ENCODE results near the gene RAF1.

Gene RAF1

DNA sequence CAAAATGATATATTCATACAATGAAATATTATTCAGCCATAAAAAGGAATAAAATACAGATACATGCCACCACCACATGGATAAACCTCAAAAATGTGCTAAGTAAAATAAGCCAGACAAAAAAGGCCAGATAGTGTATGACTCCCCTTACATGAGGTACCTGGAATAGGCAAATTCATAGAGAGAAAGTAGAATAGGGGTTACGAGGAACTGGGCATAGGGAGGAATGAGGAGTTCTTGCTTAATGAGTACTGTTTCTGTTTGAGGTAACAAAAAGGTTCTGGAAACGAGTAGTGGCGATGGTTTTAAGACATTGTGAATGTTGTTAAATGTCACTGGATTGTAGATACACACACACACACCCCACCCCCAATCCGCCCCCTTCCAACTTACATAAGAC is 8.2 kb downstream of the RAF1 start:
- TF ChIP-seq SIN3A (IDR thresholded peaks at IDR 0.05; ENCODE audit: borderline replicate concordance, insufficient read depth, low read length) = no peak
- no peak for TF ChIP-seq TAF1 (IDR thresholded peaks at IDR 0.05; ENCODE audit: borderline replicate concordance, insufficient read depth, low read length)
- TF ChIP-seq FOXP2 (optimal IDR thresholded peaks at IDR 0.05; ENCODE audit: borderline replicate concordance, extremely low read depth, extremely low read length, insufficient read depth) = no peak

DNA sequence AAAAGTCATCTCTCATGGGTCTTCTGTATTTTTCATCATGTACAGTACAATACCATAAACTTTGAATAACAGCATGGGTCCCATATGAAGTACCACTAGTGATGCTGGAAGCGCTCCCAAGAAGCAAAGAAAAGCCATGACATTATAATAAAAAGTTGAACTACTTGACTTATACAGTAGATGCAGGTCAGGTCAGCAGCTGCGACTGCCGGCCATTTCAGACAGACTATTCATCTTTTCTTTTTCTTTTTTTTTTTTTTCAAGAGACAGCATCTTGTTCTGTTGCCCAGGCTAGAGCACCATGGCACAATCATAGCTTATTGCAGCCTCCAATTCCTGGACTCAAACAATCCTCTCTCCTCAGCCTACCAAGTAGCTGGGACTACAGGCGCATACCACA is 10.2 kb downstream of the RAF1 start:
- TF ChIP-seq TAF1 (IDR thresholded peaks at IDR 0.05; ENCODE audit: borderline replicate concordance, insufficient read depth, low read length) (no peak), FOXP2 (optimal IDR thresholded peaks at IDR 0.05; ENCODE audit: borderline replicate concordance, extremely low read depth, extremely low read length, insufficient read depth) (no peak), POLR2AphosphoS5 (IDR thresholded peaks at IDR 0.05; ENCODE audit: low read depth, low read length) (no peak), SIN3A (IDR thresholded peaks at IDR 0.05; ENCODE audit: borderline replicate concordance, insufficient read depth, low read length) (no peak)
- TF ChIP-seq, protein P1, sequence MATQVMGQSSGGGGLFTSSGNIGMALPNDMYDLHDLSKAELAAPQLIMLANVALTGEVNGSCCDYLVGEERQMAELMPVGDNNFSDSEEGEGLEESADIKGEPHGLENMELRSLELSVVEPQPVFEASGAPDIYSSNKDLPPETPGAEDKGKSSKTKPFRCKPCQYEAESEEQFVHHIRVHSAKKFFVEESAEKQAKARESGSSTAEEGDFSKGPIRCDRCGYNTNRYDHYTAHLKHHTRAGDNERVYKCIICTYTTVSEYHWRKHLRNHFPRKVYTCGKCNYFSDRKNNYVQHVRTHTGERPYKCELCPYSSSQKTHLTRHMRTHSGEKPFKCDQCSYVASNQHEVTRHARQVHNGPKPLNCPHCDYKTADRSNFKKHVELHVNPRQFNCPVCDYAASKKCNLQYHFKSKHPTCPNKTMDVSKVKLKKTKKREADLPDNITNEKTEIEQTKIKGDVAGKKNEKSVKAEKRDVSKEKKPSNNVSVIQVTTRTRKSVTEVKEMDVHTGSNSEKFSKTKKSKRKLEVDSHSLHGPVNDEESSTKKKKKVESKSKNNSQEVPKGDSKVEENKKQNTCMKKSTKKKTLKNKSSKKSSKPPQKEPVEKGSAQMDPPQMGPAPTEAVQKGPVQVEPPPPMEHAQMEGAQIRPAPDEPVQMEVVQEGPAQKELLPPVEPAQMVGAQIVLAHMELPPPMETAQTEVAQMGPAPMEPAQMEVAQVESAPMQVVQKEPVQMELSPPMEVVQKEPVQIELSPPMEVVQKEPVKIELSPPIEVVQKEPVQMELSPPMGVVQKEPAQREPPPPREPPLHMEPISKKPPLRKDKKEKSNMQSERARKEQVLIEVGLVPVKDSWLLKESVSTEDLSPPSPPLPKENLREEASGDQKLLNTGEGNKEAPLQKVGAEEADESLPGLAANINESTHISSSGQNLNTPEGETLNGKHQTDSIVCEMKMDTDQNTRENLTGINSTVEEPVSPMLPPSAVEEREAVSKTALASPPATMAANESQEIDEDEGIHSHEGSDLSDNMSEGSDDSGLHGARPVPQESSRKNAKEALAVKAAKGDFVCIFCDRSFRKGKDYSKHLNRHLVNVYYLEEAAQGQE (IDR thresholded peaks at IDR 0.05; ENCODE audit: insufficient read depth in 1 of 2, low read depth in 2 of 2, low read length in 2 of 2) = no peak

DNA sequence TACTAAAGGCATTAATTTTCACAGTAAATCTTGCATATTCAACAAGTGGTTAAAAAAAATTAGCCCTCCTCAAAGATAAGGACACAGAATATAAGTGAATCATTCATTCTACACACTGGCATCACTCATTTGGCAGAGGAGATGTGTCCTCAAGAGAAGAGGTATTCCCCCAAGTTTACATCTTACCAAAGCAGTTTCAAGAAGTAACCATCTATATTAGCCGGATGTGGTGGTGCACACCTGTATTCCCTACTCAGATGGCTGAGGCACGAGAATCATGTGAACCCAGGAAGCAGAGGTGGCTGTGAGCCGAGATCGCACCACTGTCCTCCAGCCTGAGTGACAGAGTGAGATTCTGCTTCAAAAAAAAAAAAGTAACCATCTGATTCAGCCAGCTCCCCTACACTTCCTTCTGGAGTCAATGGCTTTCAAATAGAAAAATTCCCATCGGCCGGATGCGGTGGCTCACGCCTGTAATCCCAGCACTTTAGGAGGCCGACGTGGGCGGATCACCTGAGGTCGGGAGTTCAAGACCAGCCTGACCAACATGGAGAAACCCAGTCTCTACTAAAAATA is 15.4 kb downstream of the RAF1 start:
- no peak for TF ChIP-seq SIN3A (IDR thresholded peaks at IDR 0.05; ENCODE audit: borderline replicate concordance, insufficient read depth, low read length)

DNA sequence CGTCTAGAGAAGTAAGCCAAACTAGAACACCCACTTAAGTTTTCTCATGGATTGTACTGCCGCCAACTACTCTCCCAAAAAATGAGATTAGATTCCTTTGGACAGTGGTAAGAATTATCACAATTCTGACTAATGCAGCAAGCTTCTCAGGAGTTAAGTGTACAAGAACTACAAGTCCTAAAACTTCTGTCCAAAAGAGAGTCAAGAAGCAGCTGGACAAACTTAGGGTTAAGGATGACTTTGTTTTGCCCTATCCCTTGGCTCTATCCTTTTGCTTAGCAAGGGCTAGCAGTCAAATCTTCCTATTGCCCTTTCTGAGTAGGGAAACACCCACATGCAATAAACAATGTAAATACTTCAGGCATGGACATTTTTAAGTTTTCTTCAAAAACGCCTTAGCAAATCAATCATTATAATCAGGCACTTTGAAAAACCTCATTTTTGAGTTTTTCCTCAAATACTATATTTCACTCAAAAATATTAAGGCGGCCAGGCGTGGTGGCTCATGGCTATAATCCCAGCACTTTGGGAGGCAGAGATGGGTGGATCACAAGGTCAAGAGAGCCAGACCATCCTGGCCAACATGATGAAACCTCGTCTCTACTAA is 19.5 kb downstream of the RAF1 start:
- TF ChIP-seq, protein P1 (IDR thresholded peaks at IDR 0.05; ENCODE audit: insufficient read depth in 1 of 2, low read depth in 2 of 2, low read length in 2 of 2) = no peak
- no peak for TF ChIP-seq SIN3A (IDR thresholded peaks at IDR 0.05; ENCODE audit: borderline replicate concordance, insufficient read depth, low read length)
- TF ChIP-seq POLR2AphosphoS5 (IDR thresholded peaks at IDR 0.05; ENCODE audit: low read depth, low read length) = no peak
- TF ChIP-seq FOXP2 (optimal IDR thresholded peaks at IDR 0.05; ENCODE audit: borderline replicate concordance, extremely low read depth, extremely low read length, insufficient read depth) = no peak
- TF ChIP-seq TAF1 (IDR thresholded peaks at IDR 0.05; ENCODE audit: borderline replicate concordance, insufficient read depth, low read length) = no peak

DNA sequence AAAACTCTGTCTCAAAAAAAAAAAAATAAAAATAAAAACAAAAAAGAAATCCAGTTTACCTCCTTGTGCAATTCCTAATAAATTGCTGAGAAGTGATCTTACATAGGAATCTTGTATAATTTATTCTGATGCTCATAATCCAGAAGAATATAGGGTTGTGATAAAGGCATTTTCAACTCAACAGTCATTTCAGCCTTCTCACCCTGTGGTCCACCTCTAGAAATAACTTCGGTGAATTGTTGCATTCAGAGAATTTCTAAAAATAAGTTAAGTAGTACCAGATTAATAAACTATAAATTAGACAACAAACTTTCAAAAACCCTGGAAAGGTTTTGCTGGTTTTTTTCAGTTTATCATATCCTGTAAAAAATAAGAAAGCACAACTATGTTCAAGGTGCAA is 20.2 kb downstream of the RAF1 start:
- no peak for TF ChIP-seq SIN3A (IDR thresholded peaks at IDR 0.05; ENCODE audit: borderline replicate concordance, insufficient read depth, low read length)

DNA sequence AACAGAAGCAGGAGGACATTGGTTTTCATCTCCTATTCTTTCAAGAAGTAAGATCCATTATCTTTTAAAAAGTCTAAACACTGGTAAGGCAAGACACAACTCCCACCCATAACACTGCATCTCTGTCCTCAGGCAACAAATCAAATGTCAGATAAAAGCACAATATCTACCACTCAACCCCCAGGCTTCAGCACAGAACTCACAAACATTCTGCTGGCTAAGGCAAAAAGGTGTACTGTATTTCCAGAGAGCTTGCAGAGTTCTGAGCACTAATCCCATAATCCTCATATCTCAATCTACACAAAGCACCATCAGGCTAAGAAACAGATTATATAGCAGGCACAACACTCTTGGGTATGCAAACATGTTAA is 20.9 kb downstream of the RAF1 start:
- TF ChIP-seq, protein P1 (IDR thresholded peaks at IDR 0.05; ENCODE audit: insufficient read depth in 1 of 2, low read depth in 2 of 2, low read length in 2 of 2) = no peak
- TF ChIP-seq TAF1 (IDR thresholded peaks at IDR 0.05; ENCODE audit: borderline replicate concordance, insufficient read depth, low read length) = no peak
- no peak for TF ChIP-seq SIN3A (IDR thresholded peaks at IDR 0.05; ENCODE audit: borderline replicate concordance, insufficient read depth, low read length)
- no peak for TF ChIP-seq FOXP2 (optimal IDR thresholded peaks at IDR 0.05; ENCODE audit: borderline replicate concordance, extremely low read depth, extremely low read length, insufficient read depth)
- no peak for TF ChIP-seq POLR2AphosphoS5 (IDR thresholded peaks at IDR 0.05; ENCODE audit: low read depth, low read length)

DNA sequence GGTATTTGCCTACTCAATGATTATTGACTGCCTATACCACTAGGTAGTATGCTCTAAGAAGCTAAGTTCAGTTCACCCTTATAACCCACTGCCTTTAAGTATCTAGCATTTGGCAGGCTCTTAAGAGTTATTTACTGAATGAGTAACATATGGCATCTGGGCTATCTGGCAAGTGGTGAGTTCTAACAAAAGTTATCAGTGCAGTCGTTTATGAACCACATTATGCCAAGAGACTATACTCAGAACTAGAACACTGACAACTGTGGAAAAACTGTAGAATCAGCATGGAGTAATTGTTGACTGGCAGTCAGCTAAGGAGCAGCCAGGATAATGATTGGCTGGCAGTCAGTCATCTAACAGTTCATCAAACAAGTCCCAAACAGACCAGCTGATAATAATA is 25.8 kb downstream of the RAF1 start:
- TF ChIP-seq SIN3A (IDR thresholded peaks at IDR 0.05; ENCODE audit: borderline replicate concordance, insufficient read depth, low read length) (no peak), POLR2AphosphoS5 (IDR thresholded peaks at IDR 0.05; ENCODE audit: low read depth, low read length) (no peak)
